BLaER1 treated with 17β-estradiol and CSF1 and Interleukin-3, amounts not matched to agents 10 nM and 100 nM (cell line): ENCODE results near the gene URB1.

Source experiments
- H3K27ac ChIP-seq, 11 experiments: shearing (Covaris generic); formaldehyde crosslinking; 2 replicates each; pipeline ENCODE4 v1.8.1; 2022
- H3K27me3 ChIP-seq, 11 experiments: shearing (Covaris generic); formaldehyde crosslinking; 2 replicates each; pipeline ENCODE4 v1.8.1; 2022
- H3K36me3 ChIP-seq, 11 experiments: shearing (Covaris generic); formaldehyde crosslinking; 2 replicates each; pipeline ENCODE4 v1.8.1; 2022
- H3K4me1 ChIP-seq, 10 experiments: shearing (Covaris generic); formaldehyde crosslinking; 2 replicates each; pipeline ENCODE4 v1.8.1; 2022
- H3K4me2 ChIP-seq, 11 experiments: shearing (Covaris generic); formaldehyde crosslinking; 2 replicates each; pipeline ENCODE4 v1.8.1; 2022
- H3K4me3 ChIP-seq, 10 experiments: shearing (Covaris generic); formaldehyde crosslinking; 2 replicates each; pipeline ENCODE4 v1.8.1; 2022
- H3K9ac ChIP-seq, 11 experiments: shearing (Covaris generic); formaldehyde crosslinking; 2 replicates each; pipeline ENCODE4 v1.8.1; 2022
- H3K9me3 ChIP-seq, 11 experiments: shearing (Covaris generic); formaldehyde crosslinking; replicated peaks in 1 of 11; 2 replicates each; pipeline ENCODE4 v1.8.1; 2022
- H4K20me1 ChIP-seq, 11 experiments: shearing (Covaris generic); formaldehyde crosslinking; 2 replicates each; pipeline ENCODE4 v1.8.1; 2022
- Cebpa-rat ChIP-seq, 11 experiments: shearing (Covaris generic); IDR thresholded peaks; 2 replicates each; pipeline ENCODE4 v1.8.1; 2022

Gene URB1

DNA sequence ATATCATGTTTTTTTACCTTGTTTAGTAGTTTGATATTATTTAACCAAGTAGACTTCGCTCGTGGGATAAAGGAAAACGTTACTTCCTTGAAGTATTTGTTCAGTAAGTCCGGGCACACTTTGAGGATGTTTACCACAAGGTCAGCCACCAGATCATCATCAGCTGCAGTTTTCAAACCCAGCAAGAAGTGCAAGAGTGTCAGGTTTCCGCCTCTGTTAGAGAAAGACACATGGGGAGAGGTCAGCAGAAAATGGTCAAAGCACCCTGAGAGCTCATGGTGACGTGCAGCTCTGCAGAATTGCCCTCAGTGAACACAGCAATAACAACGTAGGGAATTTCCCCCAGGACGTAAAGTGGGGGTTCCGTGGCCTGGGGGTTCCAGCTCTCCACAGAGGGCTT lies 24.4 kb downstream of the URB1 start:
- Histone ChIP-seq H3K9me3 (no peaks in the 10 kb centered on the region), H3K4me3 (no peak overlapping the region), H4K20me1 (peaks cover 0 to 63% (median 21%) of the 10 kb centered on the region in 11 experiments; a peak in 14 of 22 replicates), H3K9ac (no peak overlapping the region), H3K36me3 (peaks cover 67 to 100% (median 99%) of the 10 kb centered on the region in 11 experiments), H3K4me1 (peaks cover 17 to 41% (median 27%) of the 10 kb centered on the region in 10 experiments), H3K27ac (no peak overlapping the region), H3K4me2 (no peak overlapping the region), H3K27me3 (no peaks in the 10 kb centered on the region)
- TF ChIP-seq Cebpa-rat (IDR thresholded peaks at IDR 0.05), result no peak

DNA sequence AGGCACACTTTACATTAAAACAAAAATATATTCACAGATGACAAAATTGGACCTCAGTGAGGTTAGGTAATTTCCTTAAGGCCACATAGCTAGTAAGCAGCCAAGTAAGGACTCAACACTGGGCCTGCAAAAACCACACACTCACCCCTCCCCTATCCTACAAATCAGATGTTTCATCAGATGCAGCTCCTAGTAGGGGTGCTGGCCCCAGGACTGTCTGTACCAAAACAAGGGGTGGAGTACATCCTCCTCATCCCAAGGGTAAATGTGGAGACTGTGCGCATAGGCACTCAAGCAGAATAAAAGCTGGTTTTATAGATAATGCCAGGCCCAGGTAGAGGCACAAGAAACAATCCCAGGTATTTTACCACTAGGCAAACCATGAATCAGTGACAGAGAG lies 25.7 kb downstream of the URB1 start:
- H3K9ac ChIP-seq, result no peak overlapping the region
- no peaks in the 10 kb centered on the region for H3K9me3 ChIP-seq
- no peak for TF ChIP-seq Cebpa-rat (IDR thresholded peaks at IDR 0.05)
- peaks cover 0 to 74% (median 24%) of the 10 kb centered on the region in 11 experiments; a peak in 14 of 22 replicates for H4K20me1 ChIP-seq
- no peak overlapping the region for H3K4me3 ChIP-seq
- peaks cover 69 to 100% (median 99%) of the 10 kb centered on the region in 11 experiments for H3K36me3 ChIP-seq
- peaks cover 17 to 34% (median 24%) of the 10 kb centered on the region in 10 experiments for H3K4me1 ChIP-seq
- H3K27me3 ChIP-seq, result no peaks in the 10 kb centered on the region
- no peak overlapping the region for H3K27ac ChIP-seq
- H3K4me2 ChIP-seq, result no peak overlapping the region

DNA sequence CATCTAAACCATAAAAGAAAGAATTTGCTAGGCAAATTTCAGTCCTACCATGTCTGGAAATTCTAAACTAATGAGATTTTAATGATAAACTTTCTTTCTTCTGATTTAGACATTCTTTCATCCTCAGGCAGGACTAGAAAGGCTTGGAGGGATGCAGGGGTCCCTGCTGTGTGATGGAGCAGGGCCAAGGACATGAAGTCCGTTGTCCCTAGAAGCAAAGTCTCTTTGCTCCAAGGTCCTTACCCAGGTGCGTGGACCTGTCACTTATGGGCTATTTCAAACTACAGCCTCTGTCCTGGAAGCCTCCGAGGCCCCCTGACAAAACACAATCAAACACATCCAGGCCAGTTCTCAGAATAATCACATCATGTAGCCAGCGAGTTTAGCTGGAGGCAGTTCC lies 26.6 kb downstream of the URB1 start:
- H3K9me3 ChIP-seq, result no peaks in the 10 kb centered on the region
- H3K27ac ChIP-seq, result no peak overlapping the region
- no peak overlapping the region for H3K4me3 ChIP-seq
- peaks cover 16 to 24% (median 20%) of the 10 kb centered on the region in 10 experiments for H3K4me1 ChIP-seq
- no peak for TF ChIP-seq Cebpa-rat (IDR thresholded peaks at IDR 0.05)
- H4K20me1 ChIP-seq, result peaks cover 0 to 72% (median 24%) of the 10 kb centered on the region in 11 experiments; a peak in 14 of 22 replicates
- no peaks in the 10 kb centered on the region for H3K27me3 ChIP-seq
- no peak overlapping the region for H3K4me2 ChIP-seq
- peaks cover 74 to 100% (median 100%) of the 10 kb centered on the region in 11 experiments for H3K36me3 ChIP-seq
- H3K9ac ChIP-seq, result no peak overlapping the region

DNA sequence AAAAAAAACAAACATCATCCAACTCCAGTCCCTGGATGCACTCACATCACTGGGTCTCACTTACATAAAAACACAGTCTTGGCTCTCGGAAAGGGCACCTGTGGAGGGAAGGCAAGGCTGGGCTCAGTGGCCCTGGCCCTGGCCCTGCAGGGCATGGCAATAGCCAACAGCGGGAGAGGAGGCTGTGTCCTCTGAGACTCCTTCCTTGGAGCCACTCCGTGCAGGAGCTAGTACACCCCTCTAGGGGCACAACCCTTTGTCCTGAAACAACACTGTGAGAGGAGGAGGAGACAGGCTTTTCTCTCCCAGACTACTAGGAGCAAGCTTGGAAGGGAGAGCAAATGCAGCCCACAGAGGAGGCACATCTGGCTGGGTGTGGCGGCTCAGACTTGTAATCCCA lies 28.0 kb downstream of the URB1 start:
- peaks cover 78 to 100% (median 100%) of the 10 kb centered on the region in 11 experiments for H3K36me3 ChIP-seq
- H3K9ac ChIP-seq, result peak overlapping the region in 10 of 11 experiments; percentile 7 to 61 (median 44); a peak in 16 of 22 replicates
- H3K9me3 ChIP-seq, result no peaks in the 10 kb centered on the region
- peaks cover 16 to 23% (median 20%) of the 10 kb centered on the region in 10 experiments for H3K4me1 ChIP-seq
- no peak overlapping the region for H3K4me3 ChIP-seq
- H3K4me2 ChIP-seq, result peak overlapping the region; percentile 49 to 83 (median 67); a peak in 21 of 22 replicates
- peak overlapping the region in 10 of 11 experiments; percentile 21 to 59 (median 38); a peak in 15 of 22 replicates for H3K27ac ChIP-seq
- no peaks in the 10 kb centered on the region for H3K27me3 ChIP-seq
- no peak for TF ChIP-seq Cebpa-rat (IDR thresholded peaks at IDR 0.05)
- H4K20me1 ChIP-seq, result peaks cover 0 to 62% (median 17%) of the 10 kb centered on the region in 11 experiments; a peak in 14 of 22 replicates

DNA sequence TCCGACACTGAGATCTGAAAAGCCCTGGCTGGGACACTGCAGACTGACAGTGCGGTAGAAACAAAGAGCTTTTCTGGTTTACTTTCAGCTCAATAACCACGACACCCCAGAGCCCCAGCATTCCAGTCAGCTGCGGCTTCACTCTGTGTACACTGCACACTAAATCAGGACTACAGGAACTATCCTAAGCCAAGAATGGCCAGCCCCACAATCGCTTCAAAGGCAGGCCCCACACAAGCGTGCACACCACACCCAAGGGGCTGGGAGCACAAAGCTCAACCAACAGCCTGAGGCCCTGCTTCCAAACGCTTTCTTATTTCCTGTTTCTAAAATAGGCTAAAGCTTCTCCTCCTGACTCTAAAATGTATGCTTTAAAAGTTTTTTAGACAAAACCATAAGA lies 28.4 kb downstream of the URB1 start:
- H3K9me3 ChIP-seq, result no peaks in the 10 kb centered on the region
- no peaks in the 10 kb centered on the region for H3K27me3 ChIP-seq
- H3K4me3 ChIP-seq, result no peak overlapping the region
- TF ChIP-seq Cebpa-rat (IDR thresholded peaks at IDR 0.05), result no peak
- H3K9ac ChIP-seq, result peak overlapping the region in 10 of 11 experiments; percentile 7 to 61 (median 44); a peak in 16 of 22 replicates
- peaks cover 79 to 100% (median 100%) of the 10 kb centered on the region in 11 experiments for H3K36me3 ChIP-seq
- peak overlapping the region; percentile 21 to 59 (median 39); a peak in 21 of 22 replicates for H3K27ac ChIP-seq
- peak overlapping the region; percentile 49 to 83 (median 67) for H3K4me2 ChIP-seq
- peaks cover 16 to 23% (median 20%) of the 10 kb centered on the region in 10 experiments for H3K4me1 ChIP-seq
- peaks cover 0 to 59% (median 19%) of the 10 kb centered on the region in 11 experiments; a peak in 14 of 22 replicates for H4K20me1 ChIP-seq

DNA sequence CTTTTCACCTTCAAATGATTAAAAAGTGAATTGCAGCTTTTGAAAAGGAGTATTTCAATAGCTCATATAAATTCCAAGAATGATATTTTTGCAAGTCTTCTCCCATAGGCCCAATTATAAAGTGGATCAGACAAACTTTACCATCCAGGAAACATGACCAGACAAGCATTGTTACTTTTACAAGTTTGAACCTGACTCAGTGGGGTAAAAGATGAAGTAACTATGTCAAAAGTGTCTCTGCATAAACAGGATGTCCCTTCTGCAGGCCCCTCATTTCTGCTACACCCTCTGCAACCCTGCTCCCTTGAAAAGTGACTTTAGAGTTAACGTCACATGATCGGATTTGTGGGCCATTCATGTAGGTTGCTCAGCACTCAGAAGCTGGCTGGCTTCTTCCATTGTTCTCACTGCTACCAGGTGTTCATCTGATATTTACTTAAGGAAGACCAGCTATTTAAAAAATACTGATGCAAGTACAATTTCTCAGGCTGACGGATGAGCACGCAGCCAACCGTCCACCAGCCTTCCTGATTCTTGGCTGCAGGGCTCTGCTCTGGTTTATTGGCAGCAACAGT lies 32.3 kb downstream of the URB1 start:
- peaks cover 0 to 51% (median 23%) of the 10 kb centered on the region in 11 experiments; a peak in 14 of 22 replicates for H4K20me1 ChIP-seq
- no peaks in the 10 kb centered on the region for H3K27me3 ChIP-seq
- H3K9ac ChIP-seq, result no peak overlapping the region
- TF ChIP-seq Cebpa-rat (IDR thresholded peaks at IDR 0.05), result no peak
- H3K4me1 ChIP-seq, result peaks cover 16 to 20% (median 17%) of the 10 kb centered on the region in 10 experiments
- H3K4me2 ChIP-seq, result no peak overlapping the region
- no peaks in the 10 kb centered on the region for H3K9me3 ChIP-seq
- peaks cover 81 to 100% (median 100%) of the 10 kb centered on the region in 11 experiments for H3K36me3 ChIP-seq
- no peak overlapping the region for H3K4me3 ChIP-seq
- H3K27ac ChIP-seq, result no peak overlapping the region

DNA sequence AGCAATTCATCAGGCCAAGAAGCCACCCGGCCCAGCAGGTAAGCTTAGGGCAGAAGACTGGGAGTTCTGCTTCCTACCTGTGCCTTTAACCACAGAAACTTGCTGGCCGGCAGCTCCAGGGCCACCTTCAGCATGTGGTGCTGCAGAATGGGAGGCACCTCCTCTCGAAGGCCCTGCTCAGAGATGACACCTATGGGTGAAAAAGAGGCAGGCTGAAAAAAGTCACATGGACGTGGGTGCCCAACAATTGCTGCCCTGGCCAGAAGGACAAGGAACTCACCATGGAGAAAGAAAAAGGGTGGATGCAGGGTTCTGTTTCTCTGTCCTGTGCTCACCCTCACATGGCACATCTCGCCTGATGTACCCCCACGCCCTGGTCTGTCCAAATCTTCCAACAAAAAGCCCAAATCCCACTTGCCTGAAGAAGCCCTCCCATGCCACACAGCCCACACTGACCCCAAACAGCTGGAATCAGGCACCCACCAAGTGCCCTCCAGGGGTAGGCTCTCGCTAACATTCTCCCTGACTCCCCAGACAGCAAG lies 33.0 kb downstream of the URB1 start:
- Histone ChIP-seq H3K9me3 (no peaks in the 10 kb centered on the region), H3K36me3 (peaks cover 88 to 100% (median 100%) of the 10 kb centered on the region in 11 experiments), H3K27ac (no peak overlapping the region), H3K4me3 (no peak overlapping the region), H3K4me1 (peaks cover 9 to 13% (median 12%) of the 10 kb centered on the region in 10 experiments), H3K4me2 (no peak overlapping the region), H3K27me3 (no peaks in the 10 kb centered on the region), H3K9ac (no peak overlapping the region), H4K20me1 (peaks cover 0 to 44% (median 20%) of the 10 kb centered on the region in 11 experiments; a peak in 14 of 22 replicates)
- TF ChIP-seq Cebpa-rat (IDR thresholded peaks at IDR 0.05), result no peak

DNA sequence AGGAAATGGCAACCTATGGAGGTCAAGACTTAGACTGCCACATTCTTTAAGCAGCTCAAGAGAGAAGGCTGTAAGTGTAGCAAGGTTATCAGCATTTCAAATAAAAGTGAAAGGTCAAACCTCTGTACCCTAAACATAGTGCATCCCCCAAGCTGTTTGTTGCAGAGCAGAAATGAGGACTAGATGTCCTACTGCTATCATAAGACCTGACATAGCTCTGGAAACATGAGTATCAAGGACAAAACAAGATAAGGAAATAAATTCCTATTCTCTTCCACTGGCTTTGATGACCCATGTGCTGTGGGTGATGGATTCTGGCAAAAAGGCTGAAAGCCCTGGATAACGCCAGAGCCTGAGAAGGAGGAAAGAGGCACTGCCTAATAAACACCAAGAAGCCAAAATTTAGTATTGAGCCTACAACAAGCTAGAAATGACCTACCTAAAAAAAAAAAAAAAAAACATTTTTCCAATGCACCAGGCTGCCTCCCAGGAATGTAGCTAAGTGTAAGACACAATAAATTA lies 35.9 kb downstream of the URB1 start:
- Histone ChIP-seq H3K4me3 (no peak overlapping the region), H4K20me1 (peaks cover 0 to 38% (median 28%) of the 10 kb centered on the region in 11 experiments; a peak in 14 of 22 replicates), H3K9ac (no peak overlapping the region), H3K4me1 (no peaks in the 10 kb centered on the region), H3K9me3 (no peaks in the 10 kb centered on the region), H3K4me2 (no peak overlapping the region), H3K27ac (no peak overlapping the region), H3K36me3 (peaks cover 100% of the 10 kb centered on the region in 11 experiments), H3K27me3 (no peaks in the 10 kb centered on the region)
- no peak for TF ChIP-seq Cebpa-rat (IDR thresholded peaks at IDR 0.05)

DNA sequence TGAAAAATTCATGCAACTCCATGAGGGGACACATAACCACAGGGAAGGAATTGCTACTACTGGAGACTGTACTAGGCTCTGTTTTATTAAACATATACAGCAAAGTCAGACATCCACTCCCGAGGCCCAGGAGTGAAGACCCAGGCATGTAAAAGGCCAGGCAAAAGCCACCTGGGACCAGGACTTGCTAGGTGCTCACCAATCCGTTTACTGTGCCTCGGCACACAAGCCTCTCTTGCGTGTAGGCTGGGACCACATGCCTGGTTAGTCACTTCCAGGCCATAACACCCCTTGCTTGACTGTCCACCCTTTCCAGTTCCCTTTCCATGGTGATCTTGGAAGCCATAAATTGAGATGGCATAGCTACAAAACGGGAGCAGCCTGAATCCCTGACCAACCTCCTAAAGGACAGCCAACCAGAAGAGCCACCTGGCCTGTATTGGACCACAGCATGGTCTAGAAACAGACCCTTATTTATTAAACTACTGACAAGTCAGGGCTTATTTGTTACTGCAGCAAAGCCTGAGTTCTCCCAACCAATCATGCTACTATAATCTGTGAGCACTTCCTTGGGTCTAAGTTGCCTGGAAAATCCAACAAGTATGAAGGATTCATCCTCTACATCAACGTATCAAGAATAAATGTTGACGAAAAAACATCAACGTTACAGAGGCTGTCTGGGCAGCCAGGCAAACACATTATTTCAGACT lies 39.7 kb downstream of the URB1 start:
- peaks cover 0 to 2% (median 0%) of the 10 kb centered on the region in 11 experiments; a peak in 1 of 22 replicates for H3K9me3 ChIP-seq
- peaks cover 99 to 100% (median 100%) of the 10 kb centered on the region in 11 experiments for H3K36me3 ChIP-seq
- TF ChIP-seq Cebpa-rat (IDR thresholded peaks at IDR 0.05), result no peak
- no peak overlapping the region for H3K4me3 ChIP-seq
- H3K27me3 ChIP-seq, result no peaks in the 10 kb centered on the region
- peaks cover 0 to 54% (median 27%) of the 10 kb centered on the region in 11 experiments; a peak in 13 of 22 replicates for H4K20me1 ChIP-seq
- no peak overlapping the region for H3K27ac ChIP-seq
- H3K9ac ChIP-seq, result no peak overlapping the region
- no peaks in the 10 kb centered on the region for H3K4me1 ChIP-seq
- no peak overlapping the region for H3K4me2 ChIP-seq
